HepG2 (cell line): ENCODE results near the gene CTBP1. TPM values are rescaled to one million over a fixed set of nuclear protein-coding genes. Genes with fewer than 3 reads are reported as not detected.
A peak's percentile ranks its signal among the peaks of the same experiment; 100 is the strongest.

Source experiments
- BRF2 ChIP-seq: sonication (generic); formaldehyde crosslinking; IDR thresholded peaks from 2 replicates; pipeline ENCODE4 v1.8.1; 2022; ENCODE audit warnings: mild to moderate bottlenecking, missing genetic modification reagents
- CENPX ChIP-seq: sonication (generic); formaldehyde crosslinking; IDR thresholded peaks from 2 replicates; pipeline ENCODE4 v1.9.0; 2021; ENCODE audit warnings: mild to moderate bottlenecking, missing genetic modification reagents, moderate library complexity
- EHMT2 ChIP-seq: fragments of 200-600 bp; sonication (generic); IDR thresholded peaks from 2 replicates; pipeline ENCODE4 v1.7.0; 2017; ENCODE audit warnings: antibody characterized with exemption, low read depth, low read length, borderline replicate concordance
- HMGXB3 ChIP-seq: sonication (generic); formaldehyde crosslinking; IDR thresholded peaks from 2 replicates; pipeline ENCODE4 v1.4.0; 2020; ENCODE audit warnings: missing genetic modification reagents, borderline replicate concordance
- KAT2B ChIP-seq: fragments of 150-350 bp; IDR thresholded peaks from 2 replicates; pipeline ENCODE4 v1.6.1; 2014; ENCODE audit warnings: low read depth, low read length, borderline replicate concordance
- KDM2A ChIP-seq: sonication (generic); formaldehyde crosslinking; IDR thresholded peaks from 2 replicates; pipeline ENCODE4 v1.4.0; 2020; ENCODE audit warnings: low read depth, missing genetic modification reagents, borderline replicate concordance
- KDM6A ChIP-seq: IDR thresholded peaks from 2 replicates; pipeline ENCODE4 v1.6.1; 2016; ENCODE audit warnings: low read depth
- MED13 ChIP-seq: sonication (generic); formaldehyde crosslinking; IDR thresholded peaks from 2 replicates; pipeline ENCODE4 v1.5.0; 2020; ENCODE audit warnings: missing genetic modification reagents
- RBAK ChIP-seq: sonication (generic); formaldehyde crosslinking; IDR thresholded peaks from 2 replicates; pipeline ENCODE4 v1.5.1; 2020; ENCODE audit warnings: mild to moderate bottlenecking, missing genetic modification reagents
- SAP130 ChIP-seq: IDR thresholded peaks from 2 replicates; pipeline ENCODE4 v1.6.1; 2016; ENCODE audit warnings: low read depth
- TCF7 ChIP-seq: sonication (generic); IDR thresholded peaks from 2 replicates; pipeline ENCODE4 v1.6.1; 2016; ENCODE audit warnings: antibody characterized with exemption, low read depth
- ZIK1 ChIP-seq: sonication (generic); formaldehyde crosslinking; IDR thresholded peaks from 2 replicates; pipeline ENCODE4 v1.5.0; 2020; ENCODE audit warnings: mild to moderate bottlenecking, low read depth, missing genetic modification reagents, borderline replicate concordance
- ZNF451 ChIP-seq: sonication (generic); formaldehyde crosslinking; IDR thresholded peaks from 2 replicates; pipeline ENCODE4 v1.5.0; 2020; ENCODE audit warnings: mild to moderate bottlenecking, missing genetic modification reagents
- polyA plus RNA-seq, 8 experiments: library from polyadenylated mRNA; depleted of rRNA in 3 of 8; stranded (reverse) in 7 of 8; unstranded in 1 of 8; fragments of >200 nt; fragmentation: Illumina TruSeq in 4 of 8; extraction: Trizol in 4 of 8; gene quantifications; 2 replicates each; pipeline versions ENCODE4 v1.2.1 to v1.2.3, GENCODE V29; 2011 to 2016; ENCODE audit warnings: low read depth in 4 of 8, missing spikeins in 1 of 8, mixed read lengths in 1 of 8; ENCODE audit not compliant: insufficient read depth in 1 of 8
- total RNA-seq, 5 experiments: library from RNA; depleted of rRNA; stranded (reverse); fragments of >200 nt; fragmentation: Illumina TruSeq; extraction: Trizol; gene quantifications; 2 replicates each; pipeline ENCODE4 v1.2.3, GENCODE V29; 2016; ENCODE audit warnings: low read depth in 1 of 5
- TF ChIP-seq, protein P1 (sequence below): sonication (generic); formaldehyde crosslinking; IDR thresholded peaks from 2 replicates; pipeline ENCODE4 v1.5.0; 2020; ENCODE audit warnings: mild to moderate bottlenecking, missing genetic modification reagents
- TF ChIP-seq, protein P2 (sequence below): sonication (generic); formaldehyde crosslinking; IDR thresholded peaks from 2 replicates; pipeline ENCODE4 v1.8.1; 2023; ENCODE audit warnings: missing genetic modification reagents, mild to moderate bottlenecking, borderline replicate concordance
- TF ChIP-seq, protein P3 (sequence below): sonication (generic); formaldehyde crosslinking; conservative IDR thresholded peaks from 2 replicates; pipeline ENCODE4 v1.4.0; 2020; ENCODE audit warnings: missing genetic modification reagents
- TF ChIP-seq, protein P4 (sequence below): IDR thresholded peaks from 2 replicates; pipeline ENCODE4 v1.6.1; 2016; ENCODE audit warnings: missing compliant biosample characterization, missing genetic modification reagents, borderline replicate concordance

The CTBP1 gene
- total and polyA plus RNA-seq, 2 of the 13 experiments (the other 11 are each of a cell fraction or from before 2014, with no cell fraction given): 78.5 to 112 TPM

- TF ChIP-seq, protein P1, sequence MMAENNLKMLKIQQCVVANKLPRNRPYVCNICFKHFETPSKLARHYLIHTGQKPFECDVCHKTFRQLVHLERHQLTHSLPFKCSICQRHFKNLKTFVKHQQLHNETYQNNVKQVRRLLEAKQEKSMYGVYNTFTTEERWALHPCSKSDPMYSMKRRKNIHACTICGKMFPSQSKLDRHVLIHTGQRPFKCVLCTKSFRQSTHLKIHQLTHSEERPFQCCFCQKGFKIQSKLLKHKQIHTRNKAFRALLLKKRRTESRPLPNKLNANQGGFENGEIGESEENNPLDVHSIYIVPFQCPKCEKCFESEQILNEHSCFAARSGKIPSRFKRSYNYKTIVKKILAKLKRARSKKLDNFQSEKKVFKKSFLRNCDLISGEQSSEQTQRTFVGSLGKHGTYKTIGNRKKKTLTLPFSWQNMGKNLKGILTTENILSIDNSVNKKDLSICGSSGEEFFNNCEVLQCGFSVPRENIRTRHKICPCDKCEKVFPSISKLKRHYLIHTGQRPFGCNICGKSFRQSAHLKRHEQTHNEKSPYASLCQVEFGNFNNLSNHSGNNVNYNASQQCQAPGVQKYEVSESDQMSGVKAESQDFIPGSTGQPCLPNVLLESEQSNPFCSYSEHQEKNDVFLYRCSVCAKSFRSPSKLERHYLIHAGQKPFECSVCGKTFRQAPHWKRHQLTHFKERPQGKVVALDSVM (CRISPR knock-in tag): no peak; the same call in 1 of the 2 replicates
- peak; percentile 47; the same call in 1 of the 2 replicates for TF ChIP-seq HMGXB3
- TF ChIP-seq RBAK (CRISPR knock-in tag): no peak
- 0 out of 2 replicates have a peak, but pooled peaks have one; percentile 76 for TF ChIP-seq ZIK1 (CRISPR knock-in tag)
- TF ChIP-seq SAP130 (CRISPR knock-in tag): peak; percentile 98
- TF ChIP-seq, protein P2, sequence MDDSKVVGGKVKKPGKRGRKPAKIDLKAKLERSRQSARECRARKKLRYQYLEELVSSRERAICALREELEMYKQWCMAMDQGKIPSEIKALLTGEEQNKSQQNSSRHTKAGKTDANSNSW (CRISPR knock-in tag): no peak
- no peak for TF ChIP-seq BRF2 (CRISPR knock-in tag)
- peak; percentile 94 for TF ChIP-seq ZNF451 (CRISPR knock-in tag)
- 0 out of 2 replicates have a peak, but pooled peaks have one; percentile 24 for TF ChIP-seq MED13
- TF ChIP-seq, protein P3, sequence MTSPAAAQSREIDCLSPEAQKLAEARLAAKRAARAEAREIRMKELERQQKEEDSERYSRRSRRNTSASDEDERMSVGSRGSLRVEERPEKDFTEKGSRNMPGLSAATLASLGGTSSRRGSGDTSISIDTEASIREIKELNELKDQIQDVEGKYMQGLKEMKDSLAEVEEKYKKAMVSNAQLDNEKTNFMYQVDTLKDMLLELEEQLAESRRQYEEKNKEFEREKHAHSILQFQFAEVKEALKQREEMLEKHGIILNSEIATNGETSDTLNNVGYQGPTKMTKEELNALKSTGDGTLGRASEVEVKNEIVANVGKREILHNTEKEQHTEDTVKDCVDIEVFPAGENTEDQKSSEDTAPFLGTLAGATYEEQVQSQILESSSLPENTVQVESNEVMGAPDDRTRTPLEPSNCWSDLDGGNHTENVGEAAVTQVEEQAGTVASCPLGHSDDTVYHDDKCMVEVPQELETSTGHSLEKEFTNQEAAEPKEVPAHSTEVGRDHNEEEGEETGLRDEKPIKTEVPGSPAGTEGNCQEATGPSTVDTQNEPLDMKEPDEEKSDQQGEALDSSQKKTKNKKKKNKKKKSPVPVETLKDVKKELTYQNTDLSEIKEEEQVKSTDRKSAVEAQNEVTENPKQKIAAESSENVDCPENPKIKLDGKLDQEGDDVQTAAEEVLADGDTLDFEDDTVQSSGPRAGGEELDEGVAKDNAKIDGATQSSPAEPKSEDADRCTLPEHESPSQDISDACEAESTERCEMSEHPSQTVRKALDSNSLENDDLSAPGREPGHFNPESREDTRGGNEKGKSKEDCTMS: no peak
- TF ChIP-seq, protein P4, sequence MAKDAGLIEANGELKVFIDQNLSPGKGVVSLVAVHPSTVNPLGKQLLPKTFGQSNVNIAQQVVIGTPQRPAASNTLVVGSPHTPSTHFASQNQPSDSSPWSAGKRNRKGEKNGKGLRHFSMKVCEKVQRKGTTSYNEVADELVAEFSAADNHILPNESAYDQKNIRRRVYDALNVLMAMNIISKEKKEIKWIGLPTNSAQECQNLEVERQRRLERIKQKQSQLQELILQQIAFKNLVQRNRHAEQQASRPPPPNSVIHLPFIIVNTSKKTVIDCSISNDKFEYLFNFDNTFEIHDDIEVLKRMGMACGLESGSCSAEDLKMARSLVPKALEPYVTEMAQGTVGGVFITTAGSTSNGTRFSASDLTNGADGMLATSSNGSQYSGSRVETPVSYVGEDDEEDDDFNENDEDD (CRISPR knock-in tag): peak; percentile 85; the same call in 1 of the 2 replicates
- TF ChIP-seq KDM2A (CRISPR knock-in tag): peak; percentile 91
- no peak for TF ChIP-seq CENPX (CRISPR knock-in tag)
- peak; percentile 61; the same call in 1 of the 2 replicates for TF ChIP-seq KDM6A
- TF ChIP-seq KAT2B: no peak
- TF ChIP-seq TCF7: no peak
- TF ChIP-seq EHMT2: no peak
Measured at GRCh38 chr4:1204828-1205585, 43.9 kb downstream of the CTBP1 start (continued).
